ENCODE measurements around the gene GULP1. TPM values are rescaled to one million over a fixed set of nuclear protein-coding genes. Genes with fewer than 3 reads are reported as not detected.
"Not testable (repeated sequence)": the region's sequence is repeated elsewhere in the genome, so short reads cannot be mapped to it uniquely, and the experiment has no call there.

The GULP1 gene
- polyA plus RNA-seq: 10 to 100 TPM in 2 of 3 donors, 1 to 10 TPM in 1; 7.5 to 17.9 (median 10.5) TPM

- WGBS, 3 donors: 0 to 1% (median 1%) methylated on average over 57 to 61 of the region's 61 CpGs
- peak within 1 kb of the TSS; percentile 64 for H3K27ac ChIP-seq (ENCODE audit: low read depth, low read length)
Measured at GRCh38 chr2:188291617-188292347, at the start of gene GULP1. Gene GULP1, plus strand, starts transcription at chr2:188291874. Its CDS starts 185,829 bp downstream, at chr2:188477703.

- 88 to 94% (median 92%) methylated on average over 1 of the region's 1 CpG for WGBS, 3 donors
- no peak overlapping the region for H3K27ac ChIP-seq (ENCODE audit: low read depth, low read length)
Measured at GRCh38 chr2:188243381-188243780, 48.3 kb upstream of the GULP1 start.

- WGBS, 3 donors: 85 to 92% (median 86%) methylated on average over 3 of the region's 3 CpGs
- H3K27ac ChIP-seq (ENCODE audit: low read depth, low read length): no peak overlapping the region
Measured at GRCh38 chr2:188244383-188244782, 47.3 kb upstream of the GULP1 start.

- no peak overlapping the region for H3K27ac ChIP-seq (ENCODE audit: low read depth, low read length)
- 89 to 96% (median 92%) methylated on average over 5 of the region's 5 CpGs for WGBS, 3 donors
Measured at GRCh38 chr2:188245230-188245629, 46.4 kb upstream of the GULP1 start.

- no peak overlapping the region for H3K27ac ChIP-seq (ENCODE audit: low read depth, low read length)
- WGBS, 3 donors: 89 to 97% (median 92%) methylated on average over 2 of the region's 2 CpGs
Measured at GRCh38 chr2:188248513-188248912, 43.2 kb upstream of the GULP1 start.

- WGBS, 3 donors: 47 to 67% (median 67%) methylated on average over 1 of the region's 1 CpG
- no peak overlapping the region for H3K27ac ChIP-seq (ENCODE audit: low read depth, low read length)
Measured at GRCh38 chr2:188251034-188251433, 40.6 kb upstream of the GULP1 start.

- H3K27ac ChIP-seq (ENCODE audit: low read depth, low read length): no peak overlapping the region
Measured at GRCh38 chr2:188256420-188256819, 35.3 kb upstream of the GULP1 start.

GRCh38 chr2:188265315-188265714 lies 26.4 kb upstream of the GULP1 start:
- no peak overlapping the region for H3K27ac ChIP-seq (ENCODE audit: low read depth, low read length)
- WGBS, 3 donors: 84 to 93% (median 92%) methylated on average over 2 of the region's 2 CpGs

- H3K27ac ChIP-seq (ENCODE audit: low read depth, low read length): no peak overlapping the region
- WGBS, 3 donors: 92 to 97% (median 95%) methylated on average over 2 of the region's 2 CpGs
Measured at GRCh38 chr2:188267776-188268175, 23.9 kb upstream of the GULP1 start.

GRCh38 chr2:188269004-188269403 lies 22.7 kb upstream of the GULP1 start:
- no peak overlapping the region for H3K27ac ChIP-seq (ENCODE audit: low read depth, low read length)
- WGBS, 3 donors: 89 to 95% (median 93%) methylated on average over 2 of the region's 2 CpGs

GRCh38 chr2:188272121-188272520 lies 19.6 kb upstream of the GULP1 start:
- 90 to 94% (median 92%) methylated on average over 2 of the region's 2 CpGs for WGBS, 3 donors
- no peak overlapping the region for H3K27ac ChIP-seq (ENCODE audit: low read depth, low read length)

GRCh38 chr2:188274274-188274673 lies 17.4 kb upstream of the GULP1 start:
- WGBS, 3 donors: 87 to 92% (median 88%) methylated on average over 2 of the region's 2 CpGs

GRCh38 chr2:188276255-188276654 lies 15.4 kb upstream of the GULP1 start:
- H3K27ac ChIP-seq (ENCODE audit: low read depth, low read length): no peak overlapping the region
- 89 to 97% (median 94%) methylated on average over 10 of the region's 10 CpGs for WGBS, 3 donors

More at GRCh38 chr2:188274274-188274673, 17.4 kb upstream of the GULP1 start:
- no peak overlapping the region for H3K27ac ChIP-seq (ENCODE audit: low read depth, low read length)

- WGBS, 3 donors: 84 to 93% (median 87%) methylated on average over 5 of the region's 5 CpGs
- H3K27ac ChIP-seq (ENCODE audit: low read depth, low read length): no peak overlapping the region
Measured at GRCh38 chr2:188277786-188278185, 13.9 kb upstream of the GULP1 start.

GRCh38 chr2:188278388-188279092 lies 13.1 kb upstream of the GULP1 start:
- WGBS, 3 donors: 77 to 81% (median 80%) methylated on average over 11 of the region's 11 CpGs
- no peak overlapping the region for H3K27ac ChIP-seq (ENCODE audit: low read depth, low read length)

GRCh38 chr2:188279093-188279445 lies 12.6 kb upstream of the GULP1 start:
- no peak overlapping the region for H3K27ac ChIP-seq (ENCODE audit: low read depth, low read length)
- 41 to 61% (median 50%) methylated on average over 2 of the region's 2 CpGs for WGBS, 3 donors

GRCh38 chr2:188280811-188281222 lies 10.9 kb upstream of the GULP1 start:
- no peak overlapping the region for H3K27ac ChIP-seq (ENCODE audit: low read depth, low read length)
- WGBS, 3 donors: 15 to 58% (median 51%) methylated on average over 2 of the region's 2 CpGs

- no peak overlapping the region for H3K27ac ChIP-seq (ENCODE audit: low read depth, low read length)
Measured at GRCh38 chr2:188282907-188283306, 8.8 kb upstream of the GULP1 start.

- 91 to 96% (median 91%) methylated on average over 3 of the region's 3 CpGs for WGBS, 3 donors
- not testable (repeated sequence) for H3K27ac ChIP-seq (ENCODE audit: low read depth, low read length)
Measured at GRCh38 chr2:188284251-188284650, 7.4 kb upstream of the GULP1 start.

GRCh38 chr2:188285049-188285448 lies 6.6 kb upstream of the GULP1 start:
- no peak overlapping the region for H3K27ac ChIP-seq (ENCODE audit: low read depth, low read length)
- WGBS, 3 donors: 41 to 83% (median 73%) methylated on average over 5 of the region's 5 CpGs
